Cardiac fibroblast (primary cell): ENCODE measurements around the gene ATP1A3.
"Not testable (repeated sequence)": the region's sequence is repeated elsewhere in the genome, so short reads cannot be mapped to it uniquely, and the experiment has no call there.

Experiments used
- DNase-seq, 2 donors: peaks; one replicate each; pipeline versions ENCODE4 v3.0.0 to v3.0.0-alpha.2; 2010; ENCODE audit warnings: low read depth in 2 of 2
- H3K4me3 ChIP-seq, 2 donors: replicated peaks in 1 of 2; 1 replicate in 1 of 2; 2 replicates in 1 of 2; pipeline ENCODE4 v1.5.1; 2011; ENCODE audit warnings: low read depth in 2 of 2, low read length in 2 of 2, mild to moderate bottlenecking in 2 of 2, moderate library complexity in 1 of 2
- TF ChIP-seq, protein P1 (sequence below): IDR thresholded peaks from one replicate; pipeline ENCODE4 v1.5.1; 2011; ENCODE audit warnings: low read depth, mild to moderate bottlenecking, low read length, inconsistent platforms

Gene ATP1A3

DNA sequence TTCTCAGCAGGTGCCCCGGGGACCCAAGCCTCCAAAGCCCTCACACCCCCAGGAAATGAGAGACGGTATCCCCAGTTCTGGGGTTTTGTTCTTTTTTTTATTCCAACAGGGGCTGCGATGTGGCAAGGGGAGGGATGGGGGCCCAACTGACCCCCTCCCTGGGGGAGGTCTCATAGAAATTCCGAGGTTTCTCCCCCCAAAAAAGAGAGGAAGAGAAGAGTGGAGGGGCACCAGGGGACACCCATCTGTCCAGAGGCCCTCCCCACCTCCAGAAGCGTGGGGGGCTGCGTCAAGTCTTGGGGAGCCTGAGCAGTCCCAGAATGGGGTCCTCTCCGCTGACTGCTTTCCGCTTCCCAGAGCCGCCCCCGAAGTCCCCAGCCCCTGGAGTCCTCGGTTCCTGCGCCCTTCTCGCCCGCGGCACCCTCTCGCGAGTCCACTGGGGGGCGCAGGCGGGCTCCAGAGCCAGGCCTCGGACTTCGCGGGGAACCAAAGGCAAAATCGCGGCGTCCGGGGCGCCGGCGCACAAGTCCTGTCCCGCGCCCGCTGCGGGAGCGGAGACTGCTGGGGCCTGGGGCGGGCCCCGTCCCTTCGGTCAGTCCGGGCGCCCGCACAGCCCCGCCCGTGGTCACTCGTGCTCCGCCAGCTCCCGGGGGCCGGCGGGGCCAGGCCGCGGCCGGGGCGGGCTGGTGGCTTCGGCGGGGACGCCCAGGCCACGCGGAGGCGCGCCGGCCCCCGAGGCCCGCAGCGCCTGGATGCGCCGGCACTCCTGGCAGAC is 4.4 kb upstream of the ATP1A3 start:
- peak; percentile 40 to 47 for DNase-seq
- no peak overlapping the region for H3K4me3 ChIP-seq
- TF ChIP-seq, protein P1, sequence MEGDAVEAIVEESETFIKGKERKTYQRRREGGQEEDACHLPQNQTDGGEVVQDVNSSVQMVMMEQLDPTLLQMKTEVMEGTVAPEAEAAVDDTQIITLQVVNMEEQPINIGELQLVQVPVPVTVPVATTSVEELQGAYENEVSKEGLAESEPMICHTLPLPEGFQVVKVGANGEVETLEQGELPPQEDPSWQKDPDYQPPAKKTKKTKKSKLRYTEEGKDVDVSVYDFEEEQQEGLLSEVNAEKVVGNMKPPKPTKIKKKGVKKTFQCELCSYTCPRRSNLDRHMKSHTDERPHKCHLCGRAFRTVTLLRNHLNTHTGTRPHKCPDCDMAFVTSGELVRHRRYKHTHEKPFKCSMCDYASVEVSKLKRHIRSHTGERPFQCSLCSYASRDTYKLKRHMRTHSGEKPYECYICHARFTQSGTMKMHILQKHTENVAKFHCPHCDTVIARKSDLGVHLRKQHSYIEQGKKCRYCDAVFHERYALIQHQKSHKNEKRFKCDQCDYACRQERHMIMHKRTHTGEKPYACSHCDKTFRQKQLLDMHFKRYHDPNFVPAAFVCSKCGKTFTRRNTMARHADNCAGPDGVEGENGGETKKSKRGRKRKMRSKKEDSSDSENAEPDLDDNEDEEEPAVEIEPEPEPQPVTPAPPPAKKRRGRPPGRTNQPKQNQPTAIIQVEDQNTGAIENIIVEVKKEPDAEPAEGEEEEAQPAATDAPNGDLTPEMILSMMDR, result peak; percentile 79

DNA sequence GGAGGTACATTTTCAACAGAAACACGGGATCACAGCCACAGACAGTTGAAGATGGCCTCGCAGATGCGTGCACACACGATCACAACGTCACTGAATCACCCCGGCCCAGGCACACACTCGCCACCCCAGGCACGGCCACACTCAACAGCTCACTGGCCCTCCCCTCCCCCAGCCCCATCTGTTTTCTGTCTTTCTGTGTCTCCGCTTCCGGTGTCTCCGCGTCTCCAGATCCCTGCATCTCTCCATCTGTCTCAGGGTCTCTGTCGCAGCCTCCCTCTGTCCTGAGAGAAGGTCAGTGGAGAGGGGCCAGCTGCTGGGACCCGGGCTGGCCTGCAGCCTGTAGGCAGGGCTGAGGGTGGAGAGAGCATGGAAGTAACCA is 3.8 kb upstream of the ATP1A3 start:
- H3K4me3 ChIP-seq, result no peak overlapping the region
- no peak for DNase-seq
- TF ChIP-seq, protein P1, result no peak

DNA sequence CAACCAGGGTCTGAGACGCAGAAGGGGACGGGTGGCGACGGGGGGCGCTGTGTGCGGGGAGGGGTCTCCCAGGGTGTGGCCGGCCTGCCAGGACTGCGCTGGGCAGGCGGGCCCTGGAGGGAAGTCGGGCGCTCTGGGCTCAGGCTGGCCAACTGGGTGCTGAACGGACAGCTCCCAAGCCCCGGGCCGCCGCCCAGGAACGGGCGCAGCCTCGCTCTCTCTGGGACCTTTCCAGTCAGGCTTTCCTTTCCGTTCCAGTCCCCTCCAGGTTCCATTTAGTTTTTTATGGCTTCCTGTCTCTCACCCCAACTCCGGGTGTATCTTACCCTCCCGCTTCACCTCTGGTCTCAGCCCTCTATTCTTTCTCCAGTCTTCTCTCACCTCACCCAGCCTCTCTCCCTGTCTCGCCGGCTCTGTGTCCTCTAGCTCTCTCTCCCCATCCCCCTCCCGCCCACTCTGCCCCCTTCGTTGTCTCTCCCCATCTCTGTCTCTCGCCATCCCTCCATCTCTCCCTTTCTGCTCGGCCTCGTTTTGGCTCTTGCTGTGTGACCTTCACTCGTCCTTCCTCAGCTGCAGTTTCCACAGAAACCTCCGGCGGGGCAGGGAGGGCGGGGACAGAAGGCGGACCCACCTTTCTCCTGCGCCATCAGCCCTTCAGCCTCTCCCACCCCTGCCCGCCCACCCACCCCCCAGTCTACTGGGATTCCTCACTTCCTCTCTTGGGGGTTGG is 3.3 kb upstream of the ATP1A3 start:
- DNase-seq, result peak; percentile 35 to 37
- TF ChIP-seq, protein P1, result no peak
- H3K4me3 ChIP-seq, result no peak overlapping the region

DNA sequence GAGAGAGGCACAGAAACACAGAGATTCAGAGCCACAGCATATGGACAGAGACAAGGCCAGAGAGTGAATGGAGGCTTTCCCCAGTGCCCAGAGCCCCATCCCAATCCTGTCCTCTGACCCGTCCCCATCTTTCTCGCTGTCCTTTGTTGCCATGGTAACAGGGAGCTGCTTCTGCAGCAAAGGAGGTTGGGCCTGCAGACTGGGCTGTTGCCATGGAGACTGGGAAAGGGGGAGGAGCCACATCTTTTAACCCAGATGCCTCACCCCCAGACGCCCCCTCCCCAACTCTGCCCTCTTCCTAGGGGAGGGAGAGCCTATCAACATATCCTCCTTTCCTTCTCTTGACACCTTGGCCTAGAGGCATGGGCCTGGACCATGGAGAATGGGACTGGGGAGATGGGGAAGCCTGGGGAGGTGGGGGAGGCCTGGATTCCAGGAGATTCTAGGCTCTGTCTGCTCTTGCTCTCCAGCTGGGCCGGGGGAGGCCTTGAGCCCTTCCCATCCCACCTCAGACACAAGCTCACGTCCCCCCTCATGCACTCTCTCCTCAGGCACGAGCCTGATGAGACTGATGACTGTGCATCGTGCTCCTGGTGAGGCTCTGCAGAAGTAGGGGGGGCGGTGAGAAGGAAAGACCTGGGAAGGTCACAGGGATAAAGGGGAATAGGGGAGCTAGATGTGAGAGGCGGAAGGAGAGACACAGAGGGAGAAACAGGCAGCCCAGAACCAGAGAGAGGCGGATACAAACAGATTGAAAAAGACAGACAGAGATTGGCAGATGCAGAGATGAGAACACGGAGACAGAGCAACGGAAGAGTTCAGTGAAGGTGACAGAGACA is 2.1 kb upstream of the ATP1A3 start:
- no peak for DNase-seq
- no peak overlapping the region for H3K4me3 ChIP-seq
- TF ChIP-seq, protein P1, result no peak

DNA sequence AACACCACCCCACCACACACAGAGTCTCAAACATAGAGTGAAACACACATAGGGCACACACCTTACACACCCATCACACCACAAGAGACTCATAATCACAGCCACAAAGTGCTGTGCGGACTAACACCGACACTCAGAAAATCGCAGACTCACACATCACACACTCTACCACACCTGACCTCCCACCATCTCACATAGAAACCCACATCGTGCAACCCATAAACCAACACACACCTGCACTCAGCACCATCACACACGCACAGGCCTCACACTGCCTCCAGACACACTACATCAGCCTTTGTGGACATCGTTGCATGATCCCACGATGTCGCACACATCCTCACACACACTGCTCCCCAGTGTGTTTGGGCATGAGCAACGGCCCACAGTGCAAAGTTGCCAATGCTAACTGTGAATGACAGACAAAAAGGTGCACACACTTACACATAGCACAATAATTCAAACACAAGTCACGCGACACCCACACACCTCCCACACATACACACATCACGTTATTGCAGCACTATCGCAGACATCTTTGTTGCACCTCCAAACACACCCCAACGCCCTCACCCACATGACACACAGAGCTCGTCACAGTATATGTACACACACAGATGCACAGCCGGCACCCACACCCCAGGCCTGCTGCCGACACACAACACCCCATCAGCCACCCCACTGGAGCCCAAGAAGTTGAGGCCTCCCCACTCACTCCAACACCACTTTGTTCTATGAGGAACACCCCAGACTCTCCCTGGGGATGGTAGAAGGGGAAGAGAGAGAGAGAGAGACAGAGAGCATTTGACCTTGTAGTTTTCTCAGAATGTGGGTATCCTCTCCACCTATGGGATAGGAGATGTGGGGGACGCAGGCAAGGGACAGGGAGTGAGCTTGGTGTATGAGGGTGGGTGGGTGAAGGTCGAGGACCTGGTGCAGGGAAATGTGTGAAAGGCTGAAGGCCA is 1.2 kb upstream of the ATP1A3 start:
- DNase-seq, result no peak
- TF ChIP-seq, protein P1, result no peak
- H3K4me3 ChIP-seq, result no peak overlapping the region

DNA sequence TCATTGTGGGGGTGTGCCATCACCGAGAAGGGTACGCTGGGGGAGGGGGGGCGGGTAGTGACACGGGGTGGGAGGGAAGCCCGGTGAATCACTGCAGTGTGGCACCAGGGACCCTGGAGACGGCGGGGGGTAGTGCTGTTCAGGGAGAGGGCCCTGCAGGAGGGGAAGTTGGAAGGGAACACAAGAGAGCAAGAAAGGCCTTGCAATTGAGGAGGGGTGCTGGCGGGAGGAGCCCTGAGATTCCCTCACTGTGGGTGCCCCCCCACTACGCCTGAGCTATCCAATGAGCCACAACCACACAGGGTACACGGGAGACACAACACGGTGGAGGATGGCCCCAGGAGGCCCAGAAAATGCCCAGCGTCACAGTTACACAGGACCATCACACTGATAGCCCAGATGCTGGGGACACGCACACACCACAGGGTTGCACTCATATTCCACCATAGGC is 516 bp upstream of the ATP1A3 start:
- H3K4me3 ChIP-seq, result no peak overlapping the region
- DNase-seq, result no peak
- TF ChIP-seq, protein P1, result no peak

DNA sequence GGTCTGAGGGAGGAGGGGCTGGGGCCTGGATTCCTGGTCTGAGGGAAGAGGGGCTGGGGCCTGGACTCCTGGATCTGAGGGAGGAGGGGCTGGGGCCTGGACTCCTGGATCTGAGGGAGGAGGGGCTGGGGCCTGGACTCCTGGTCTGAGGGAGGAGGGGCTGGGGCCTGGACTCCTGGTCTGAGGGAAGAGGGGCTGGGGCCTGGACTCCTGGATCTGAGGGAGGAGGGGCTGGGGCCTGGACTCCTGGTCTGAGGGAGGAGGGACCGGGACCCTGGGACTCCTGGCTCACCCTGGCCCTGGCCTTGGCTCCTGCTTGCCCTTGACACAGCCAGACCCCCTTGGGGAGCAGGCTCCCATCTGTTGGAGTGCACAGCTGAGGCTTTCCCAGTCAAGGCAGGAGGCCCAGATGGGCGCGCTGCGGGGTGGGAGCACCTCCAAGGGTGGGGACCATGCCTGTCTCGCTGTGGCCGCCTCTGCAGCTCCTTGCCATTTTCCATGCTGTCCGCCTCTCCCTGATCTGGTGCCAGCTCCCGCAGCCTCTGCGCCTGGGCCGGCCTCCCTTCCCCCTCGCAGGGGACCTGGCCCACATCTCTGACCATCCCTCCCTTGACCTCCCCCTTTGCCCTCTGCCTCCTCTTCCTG is 2.0 kb downstream of the ATP1A3 start:
- DNase-seq, H3K4me3 ChIP-seq: not testable (repeated sequence)
